ENCODE data around the gene CDT1. TPM values are rescaled to one million over a fixed set of nuclear protein-coding genes. Genes with fewer than 3 reads are reported as not detected.

CDT1 gene
- total RNA-seq, 3 donors from 2014 or later, result 2.9 to 20.9 (median 7.6) TPM

DNA sequence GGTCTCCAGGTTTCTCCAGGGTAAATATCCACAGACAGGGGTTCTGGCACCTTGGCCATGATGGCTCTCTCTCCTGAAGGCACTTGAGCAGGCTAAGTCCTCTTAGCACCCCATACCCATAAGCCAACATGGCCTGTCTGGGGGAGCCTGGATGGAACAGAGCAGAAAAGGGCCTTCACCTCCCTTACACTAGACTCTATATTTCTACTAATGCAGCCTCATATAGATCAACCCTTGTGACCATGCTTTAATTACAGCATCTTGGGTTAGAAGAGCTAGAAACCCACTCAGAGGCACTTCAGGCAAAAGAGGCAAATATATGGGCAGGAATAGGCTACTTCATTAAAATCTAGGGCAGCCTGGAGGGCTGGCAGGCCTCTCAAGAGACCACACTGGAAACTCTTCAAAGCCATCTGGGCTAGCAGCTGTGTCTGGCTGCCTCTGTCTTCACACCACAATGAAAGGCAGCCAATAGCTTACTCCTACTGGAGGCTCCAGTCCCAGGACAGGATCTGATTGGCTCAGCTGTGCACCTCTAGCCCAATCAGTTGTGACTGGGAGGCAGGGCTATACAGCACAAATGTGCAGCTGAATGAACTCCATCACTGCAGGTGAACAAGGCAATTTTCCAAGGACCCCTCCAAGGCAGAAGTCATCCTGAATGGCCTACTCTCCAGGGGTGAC is 4.7 kb upstream of the CDT1 start:
- Histone ChIP-seq H3K4me3 (no peak overlapping the region), H3K4me1 (ENCODE audit: low read depth) (peaks cover 6% of the 10 kb centered on the region), H3K36me3 (ENCODE audit: low read depth) (no peaks in the 10 kb centered on the region), H3K9me3 (no peaks in the 10 kb centered on the region)
- ATAC-seq, result no peak
- intact Hi-C loops (cut with DNase I, micrococcal nuclease), result no loop called here
- DNase-seq, result no peak
- TF ChIP-seq, protein P1, sequence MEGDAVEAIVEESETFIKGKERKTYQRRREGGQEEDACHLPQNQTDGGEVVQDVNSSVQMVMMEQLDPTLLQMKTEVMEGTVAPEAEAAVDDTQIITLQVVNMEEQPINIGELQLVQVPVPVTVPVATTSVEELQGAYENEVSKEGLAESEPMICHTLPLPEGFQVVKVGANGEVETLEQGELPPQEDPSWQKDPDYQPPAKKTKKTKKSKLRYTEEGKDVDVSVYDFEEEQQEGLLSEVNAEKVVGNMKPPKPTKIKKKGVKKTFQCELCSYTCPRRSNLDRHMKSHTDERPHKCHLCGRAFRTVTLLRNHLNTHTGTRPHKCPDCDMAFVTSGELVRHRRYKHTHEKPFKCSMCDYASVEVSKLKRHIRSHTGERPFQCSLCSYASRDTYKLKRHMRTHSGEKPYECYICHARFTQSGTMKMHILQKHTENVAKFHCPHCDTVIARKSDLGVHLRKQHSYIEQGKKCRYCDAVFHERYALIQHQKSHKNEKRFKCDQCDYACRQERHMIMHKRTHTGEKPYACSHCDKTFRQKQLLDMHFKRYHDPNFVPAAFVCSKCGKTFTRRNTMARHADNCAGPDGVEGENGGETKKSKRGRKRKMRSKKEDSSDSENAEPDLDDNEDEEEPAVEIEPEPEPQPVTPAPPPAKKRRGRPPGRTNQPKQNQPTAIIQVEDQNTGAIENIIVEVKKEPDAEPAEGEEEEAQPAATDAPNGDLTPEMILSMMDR (IDR thresholded peaks at IDR 0.05), result no peak

DNA sequence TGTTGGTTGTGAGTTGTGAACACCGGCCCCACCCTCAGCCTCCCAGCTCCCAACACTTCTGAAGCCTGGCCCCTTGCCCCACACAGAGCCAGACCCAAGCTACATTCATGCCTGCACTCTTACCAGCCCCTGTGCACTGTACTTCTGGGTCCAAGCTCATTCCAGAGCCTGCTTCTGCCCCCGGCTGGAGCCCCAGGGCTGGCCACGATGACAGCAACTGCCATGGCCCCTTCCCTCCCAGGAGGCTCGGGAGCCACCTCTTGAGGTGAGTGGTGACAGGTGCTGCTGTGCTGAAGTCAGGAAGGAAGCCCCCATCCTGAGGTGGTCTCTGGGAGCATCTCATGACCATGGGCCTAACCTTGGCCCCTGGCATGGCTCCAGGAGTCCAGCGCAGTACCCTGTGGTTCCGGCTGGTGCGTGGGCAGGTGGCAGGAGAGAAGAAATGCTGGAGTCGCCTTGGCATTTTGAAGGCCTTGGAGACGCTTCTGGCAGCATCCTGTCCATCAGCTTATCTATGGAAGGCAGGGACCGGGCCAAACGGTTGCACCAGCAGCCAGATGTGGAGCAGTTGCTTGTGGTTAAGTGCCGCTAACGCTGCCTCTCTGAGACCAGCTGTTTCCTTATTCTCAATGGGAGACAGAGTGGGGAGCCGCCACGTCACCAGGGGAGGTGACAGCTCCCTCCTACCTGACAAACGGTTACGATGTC is 3.9 kb upstream of the CDT1 start:
- peak in 1 of 3 donors; percentile 24 for DNase-seq
- intact Hi-C loops (cut with DNase I, micrococcal nuclease), result no loop called here
- TF ChIP-seq, protein P1 (IDR thresholded peaks at IDR 0.05), result no peak
- no peak for ATAC-seq
- H3K4me1 ChIP-seq (ENCODE audit: low read depth), result peaks cover 13% of the 10 kb centered on the region
- no peak overlapping the region for H3K4me3 ChIP-seq
- H3K36me3 ChIP-seq (ENCODE audit: low read depth), result no peaks in the 10 kb centered on the region
- H3K9me3 ChIP-seq, result no peaks in the 10 kb centered on the region

DNA sequence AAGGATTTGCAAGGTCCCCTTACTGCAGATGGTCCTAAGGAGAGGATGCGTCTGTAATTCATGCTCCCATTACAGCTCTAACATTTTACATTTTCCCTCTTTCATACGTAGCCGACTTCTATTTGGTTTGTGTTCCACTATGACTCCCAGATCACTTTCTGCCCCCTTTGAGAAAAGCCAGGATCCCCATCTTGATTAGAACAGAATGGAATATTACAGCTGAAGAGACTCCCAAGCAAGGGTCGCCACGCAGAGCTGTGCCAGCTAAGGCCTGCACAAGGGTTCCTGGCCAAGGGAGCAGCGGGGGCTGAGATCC is 3.4 kb upstream of the CDT1 start:
- Histone ChIP-seq H3K4me3 (no peak overlapping the region), H3K4me1 (ENCODE audit: low read depth) (peaks cover 17% of the 10 kb centered on the region), H3K9me3 (no peaks in the 10 kb centered on the region), H3K36me3 (ENCODE audit: low read depth) (no peaks in the 10 kb centered on the region)
- DNase-seq (no peak), ATAC-seq (no peak)
- TF ChIP-seq, protein P1 (IDR thresholded peaks at IDR 0.05), result no peak
- intact Hi-C loops (cut with DNase I, micrococcal nuclease), result no loop called here

DNA sequence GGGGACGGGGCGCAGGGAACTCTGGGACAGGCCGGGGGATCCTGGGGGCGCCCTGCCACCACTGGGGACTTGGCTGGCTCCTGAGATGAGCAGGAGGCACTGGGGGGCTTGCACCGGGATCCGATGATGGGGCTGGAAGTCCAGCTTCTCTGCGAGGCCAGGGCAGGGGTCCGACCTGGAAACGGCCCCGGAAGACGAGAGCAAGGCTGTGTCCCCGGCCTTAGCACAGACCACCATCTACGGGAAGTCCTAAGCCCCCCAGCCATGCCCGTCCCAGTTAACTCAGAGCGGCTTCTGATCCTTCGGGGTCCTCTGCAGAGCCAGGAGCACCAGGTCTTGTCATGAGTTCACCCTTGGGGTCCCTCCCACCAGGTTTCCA is 573 bp downstream of the CDT1 start:
- peaks cover 17% of the 10 kb centered on the region for H3K4me1 ChIP-seq (ENCODE audit: low read depth)
- ATAC-seq (no peak), DNase-seq (peak in 2 of 3 donors; percentile 43 to 63)
- no peaks in the 10 kb centered on the region for H3K9me3 ChIP-seq
- TF ChIP-seq, protein P1 (IDR thresholded peaks at IDR 0.05), result no peak
- no peaks in the 10 kb centered on the region for H3K36me3 ChIP-seq (ENCODE audit: low read depth)
- H3K4me3 ChIP-seq, result no peak overlapping the region
- intact Hi-C loops (cut with DNase I, micrococcal nuclease), result no loop called here

DNA sequence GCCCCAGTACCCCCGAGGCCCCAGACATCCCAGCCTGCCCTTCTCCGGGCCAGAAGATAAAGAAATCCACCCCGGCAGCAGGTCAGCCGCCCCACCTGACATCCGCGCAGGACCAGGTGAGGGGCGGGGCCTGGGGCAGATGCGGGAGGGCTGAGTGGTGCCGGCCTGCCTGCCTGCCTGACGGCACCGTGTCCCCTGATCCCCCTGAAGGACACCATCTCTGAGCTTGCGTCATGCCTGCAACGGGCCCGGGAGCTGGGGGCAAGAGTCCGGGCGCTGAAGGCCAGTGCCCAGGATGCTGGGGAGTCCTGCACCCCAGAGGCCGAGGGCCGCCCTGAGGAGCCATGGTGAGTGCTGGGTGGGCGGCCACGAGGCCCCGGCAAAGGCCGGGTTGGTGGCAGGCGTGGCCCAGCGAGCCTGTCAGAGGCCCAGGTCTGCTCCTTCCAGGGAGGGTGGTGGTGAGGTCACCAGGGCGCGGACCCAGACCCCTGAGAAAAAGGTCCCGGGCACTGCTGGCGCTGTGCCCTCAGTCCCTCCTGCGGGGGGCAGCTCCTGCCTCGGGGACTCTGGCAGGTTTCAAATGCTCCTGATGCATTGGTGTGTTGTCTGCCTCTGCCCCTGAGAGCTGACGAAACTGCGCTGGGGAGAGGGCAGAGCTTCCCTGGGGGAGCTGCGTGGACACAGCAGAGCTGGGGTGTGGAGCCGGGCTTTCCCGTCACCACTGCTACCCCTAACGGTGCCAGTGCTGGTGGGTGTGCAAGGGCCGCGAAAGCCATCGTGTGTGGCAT is 1.2 kb downstream of the CDT1 start:
- H3K4me1 ChIP-seq (ENCODE audit: low read depth), result peaks cover 17% of the 10 kb centered on the region
- H3K9me3 ChIP-seq, result no peaks in the 10 kb centered on the region
- DNase-seq (peak in 2 of 3 donors; percentile 65 to 78), ATAC-seq (peak; percentile 41)
- no peak overlapping the region for H3K4me3 ChIP-seq
- intact Hi-C loops (cut with DNase I, micrococcal nuclease), result no loop called here
- TF ChIP-seq, protein P1 (IDR thresholded peaks at IDR 0.05), result no peak
- no peaks in the 10 kb centered on the region for H3K36me3 ChIP-seq (ENCODE audit: low read depth)

Data from mucosa of descending colon (tissue), 3 donors.